ENCODE results near the gene MORF4L2.

GRCh38 chrX:103630171-103630511 is 56.4 kb downstream of the MORF4L2 start:
- TF ChIP-seq EZH2 (IDR thresholded peaks at IDR 0.05; ENCODE audit: insufficient read depth, poor library complexity, severe bottlenecking) (no peak), EZH2phosphoT487 (IDR thresholded peaks at IDR 0.05; ENCODE audit: insufficient read depth, low read depth) (no peak)

Data from GM23248 (cell line).